Bronchial epithelial cell (primary cell): ENCODE results near the gene NUF2. TPM values are rescaled to one million over a fixed set of nuclear protein-coding genes. Genes with fewer than 3 reads are reported as not detected.

Experiments used
- DNase-seq: peaks from one replicate; pipeline ENCODE4 v3.0.0-alpha.2; 2010; ENCODE audit warnings: low read depth
- FAIRE-seq: peaks from 2 replicates; lab custom pipeline; 2011; peaks lifted over from hg19 to GRCh38; lab: Jason Lieb, UNC
- H3K27me3 ChIP-seq: 2 replicates; pipeline ENCODE4 v1.5.1; 2011; ENCODE audit warnings: low read length; ENCODE audit not compliant: control insufficient read depth, insufficient read depth
- H3K36me3 ChIP-seq: 2 replicates; pipeline ENCODE4 v1.5.1; 2011; ENCODE audit warnings: low read length; ENCODE audit not compliant: control insufficient read depth, insufficient read depth
- H3K4me3 ChIP-seq: 2 replicates; pipeline ENCODE4 v1.5.1; 2011; ENCODE audit warnings: mild to moderate bottlenecking, low read depth, low read length, control low read depth
- total RNA-seq: library from RNA; depleted of rRNA; stranded (reverse); fragments of >200 nt; gene quantifications from 2 replicates; pipeline ENCODE4 v1.2.1, GENCODE V29; 2014
- TF ChIP-seq, protein P1 (sequence below): IDR thresholded peaks from 2 replicates; pipeline ENCODE4 v1.5.1; 2011; ENCODE audit warnings: mild to moderate bottlenecking, moderate library complexity, low read length, control low read depth, inconsistent platforms; ENCODE audit not compliant: insufficient read depth, severe bottlenecking

NUF2 gene
- total RNA-seq, 1 donor from 2014 or later = 0.79 TPM

DNA sequence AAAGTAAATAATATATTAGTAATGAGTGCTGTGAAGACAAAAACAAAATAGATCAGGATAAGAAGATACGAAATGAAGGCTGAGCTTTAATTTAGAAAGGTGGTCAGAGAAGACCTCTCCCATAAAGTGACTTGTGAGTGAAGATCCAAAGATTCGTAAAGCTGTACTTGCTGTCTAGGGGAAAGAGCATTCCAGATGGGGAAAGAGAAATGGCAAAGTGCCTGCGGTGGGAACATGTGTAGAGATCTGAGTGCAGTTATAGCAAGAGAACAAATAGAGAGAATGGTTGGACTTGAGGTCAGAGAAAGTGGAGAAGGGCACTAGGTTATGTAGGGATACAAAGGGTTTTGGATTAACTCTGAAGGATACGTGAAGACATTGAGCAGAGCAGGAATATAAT lies 60.6 kb downstream of the NUF2 start:
- FAIRE-seq = no peak
- TF ChIP-seq, protein P1, sequence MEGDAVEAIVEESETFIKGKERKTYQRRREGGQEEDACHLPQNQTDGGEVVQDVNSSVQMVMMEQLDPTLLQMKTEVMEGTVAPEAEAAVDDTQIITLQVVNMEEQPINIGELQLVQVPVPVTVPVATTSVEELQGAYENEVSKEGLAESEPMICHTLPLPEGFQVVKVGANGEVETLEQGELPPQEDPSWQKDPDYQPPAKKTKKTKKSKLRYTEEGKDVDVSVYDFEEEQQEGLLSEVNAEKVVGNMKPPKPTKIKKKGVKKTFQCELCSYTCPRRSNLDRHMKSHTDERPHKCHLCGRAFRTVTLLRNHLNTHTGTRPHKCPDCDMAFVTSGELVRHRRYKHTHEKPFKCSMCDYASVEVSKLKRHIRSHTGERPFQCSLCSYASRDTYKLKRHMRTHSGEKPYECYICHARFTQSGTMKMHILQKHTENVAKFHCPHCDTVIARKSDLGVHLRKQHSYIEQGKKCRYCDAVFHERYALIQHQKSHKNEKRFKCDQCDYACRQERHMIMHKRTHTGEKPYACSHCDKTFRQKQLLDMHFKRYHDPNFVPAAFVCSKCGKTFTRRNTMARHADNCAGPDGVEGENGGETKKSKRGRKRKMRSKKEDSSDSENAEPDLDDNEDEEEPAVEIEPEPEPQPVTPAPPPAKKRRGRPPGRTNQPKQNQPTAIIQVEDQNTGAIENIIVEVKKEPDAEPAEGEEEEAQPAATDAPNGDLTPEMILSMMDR = no peak
- H3K36me3 ChIP-seq = no peaks in the 10 kb centered on the region

DNA sequence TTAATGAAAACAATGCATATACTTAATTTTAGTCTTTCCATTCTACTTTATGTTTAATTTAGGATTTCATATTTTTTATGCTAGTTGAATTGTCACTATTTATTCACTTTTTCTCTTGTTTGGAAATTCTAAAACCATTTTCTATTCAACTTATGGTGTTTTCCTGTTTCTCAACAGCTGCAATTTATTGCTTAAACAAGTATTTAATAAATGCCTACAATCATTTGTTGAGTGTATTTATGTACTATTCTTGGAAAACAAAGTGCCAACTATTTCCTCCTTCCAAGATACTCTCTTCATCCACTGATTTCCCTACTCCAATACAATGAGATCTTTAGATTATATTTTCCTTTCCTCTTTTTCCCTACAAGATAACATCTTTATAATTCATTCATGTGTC lies 65.4 kb downstream of the NUF2 start:
- FAIRE-seq = no peak
- Histone ChIP-seq H3K4me3 (no peak overlapping the region), H3K27me3 (no peaks in the 10 kb centered on the region), H3K36me3 (no peaks in the 10 kb centered on the region)
- DNase-seq = no peak
- TF ChIP-seq, protein P1 = no peak

More for the DNA sequence above, 60.6 kb downstream of the NUF2 start:
- H3K27me3 ChIP-seq = no peaks in the 10 kb centered on the region
- DNase-seq = no peak
- H3K4me3 ChIP-seq = no peak overlapping the region

DNA sequence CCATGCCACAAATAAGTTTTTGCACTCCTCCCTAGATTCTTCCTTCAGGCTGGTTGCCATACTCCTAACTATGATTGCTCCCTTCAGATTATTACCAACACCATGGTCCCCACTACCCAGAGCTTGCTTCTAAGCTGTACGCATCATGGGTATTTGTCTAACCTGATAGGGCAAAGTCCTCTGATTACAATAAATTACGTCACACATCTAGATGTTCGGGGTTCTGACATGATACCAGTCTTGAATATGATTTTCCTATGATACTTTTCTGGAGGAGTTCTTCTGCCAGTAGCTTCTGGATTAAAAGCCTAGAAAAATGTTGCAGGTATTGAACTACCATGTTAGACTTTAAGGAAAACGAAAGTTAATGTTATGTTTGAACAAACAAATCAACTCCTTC lies 67.2 kb downstream of the NUF2 start:
- H3K36me3 ChIP-seq = no peaks in the 10 kb centered on the region
- H3K4me3 ChIP-seq = no peak overlapping the region
- DNase-seq (no peak), FAIRE-seq (no peak)
- TF ChIP-seq, protein P1 = no peak
- H3K27me3 ChIP-seq = no peaks in the 10 kb centered on the region

DNA sequence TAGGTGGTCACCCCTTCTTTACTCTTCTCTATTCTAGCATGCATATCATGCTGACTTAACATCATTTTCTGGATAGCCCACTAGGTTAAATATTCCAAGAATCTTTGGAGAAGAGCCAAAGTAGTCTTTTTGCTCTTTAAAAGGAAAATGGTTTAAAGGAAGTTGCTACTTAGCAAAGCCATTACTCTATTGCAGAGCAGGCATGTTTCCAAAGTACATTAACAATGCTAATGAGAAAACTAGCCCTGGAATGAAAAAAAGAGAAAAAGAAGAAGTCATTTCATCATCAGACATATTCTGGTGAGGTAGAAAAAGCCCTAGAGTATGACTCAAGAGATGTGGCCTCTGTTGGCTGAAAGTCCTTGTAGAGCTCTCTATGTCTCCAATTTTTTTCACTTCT lies 74.0 kb downstream of the NUF2 start:
- H3K27me3 ChIP-seq = peaks cover 2% of the 10 kb centered on the region
- FAIRE-seq (no peak), DNase-seq (no peak)
- TF ChIP-seq, protein P1 = no peak
- no peaks in the 10 kb centered on the region for H3K36me3 ChIP-seq
- no peak overlapping the region for H3K4me3 ChIP-seq

DNA sequence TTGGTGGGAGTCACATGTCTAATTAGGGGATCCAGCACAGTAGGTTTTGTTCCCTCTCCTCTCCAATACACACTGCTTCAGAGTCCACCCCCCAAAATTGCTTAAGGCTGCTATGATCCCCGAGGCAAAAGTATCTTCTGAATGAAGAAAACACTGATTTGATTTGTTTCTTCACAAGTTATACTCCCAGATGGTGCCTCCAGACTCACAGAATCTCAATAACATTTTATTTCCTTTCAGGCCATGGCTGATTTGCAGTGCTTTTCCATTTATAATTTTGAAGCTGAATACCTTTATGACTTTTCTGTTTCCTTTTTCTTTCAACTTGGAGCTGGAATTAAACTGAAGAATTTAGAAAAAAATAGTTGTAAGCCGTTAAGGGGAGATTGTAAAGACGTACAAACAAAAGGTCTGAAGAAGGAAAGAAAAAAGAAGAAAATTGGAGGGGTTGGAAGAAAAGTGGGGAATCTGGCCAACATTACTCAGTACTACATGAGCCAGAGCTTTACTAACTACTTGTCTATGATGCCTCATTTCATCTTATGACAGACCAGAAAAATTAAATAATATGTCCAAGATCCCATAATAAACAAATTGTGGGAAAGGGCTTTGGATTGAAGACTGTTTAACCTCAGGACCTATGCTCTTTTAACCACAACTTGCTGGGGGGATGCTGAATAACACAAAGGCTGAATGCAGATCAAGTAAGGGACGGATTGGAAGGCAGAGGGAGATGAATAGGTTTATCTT lies 75.9 kb downstream of the NUF2 start:
- TF ChIP-seq, protein P1 = no peak
- Histone ChIP-seq H3K27me3 (peaks cover 2% of the 10 kb centered on the region), H3K36me3 (no peaks in the 10 kb centered on the region), H3K4me3 (no peak overlapping the region)
- FAIRE-seq (peak; percentile 7), DNase-seq (no peak)

DNA sequence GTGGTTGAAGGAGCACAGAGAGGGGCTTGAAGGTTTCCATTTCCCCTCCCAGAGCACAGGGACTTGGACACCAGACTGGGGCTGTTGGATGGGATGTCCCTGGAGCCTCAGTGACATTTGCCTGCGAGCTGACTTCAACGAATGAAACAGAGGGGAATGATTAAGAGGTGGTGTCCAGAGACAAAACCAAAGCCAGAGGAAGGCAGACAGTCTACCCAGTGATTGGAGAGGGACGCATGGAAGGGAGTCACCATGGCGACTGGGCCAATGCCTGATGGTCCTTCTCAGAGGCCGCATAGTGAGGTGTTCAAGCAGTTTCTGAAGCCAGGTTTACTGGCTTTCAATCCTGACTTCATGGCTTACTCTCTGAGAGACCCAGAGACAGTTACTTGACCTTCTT lies 77.2 kb downstream of the NUF2 start:
- FAIRE-seq = no peak
- Histone ChIP-seq H3K36me3 (no peaks in the 10 kb centered on the region), H3K27me3 (peaks cover 2% of the 10 kb centered on the region), H3K4me3 (no peak overlapping the region)
- TF ChIP-seq, protein P1 = no peak
- no peak for DNase-seq
